ENCODE measurements around the gene GPR160. TPM values are rescaled to one million over a fixed set of nuclear protein-coding genes. Genes with fewer than 3 reads are reported as not detected.

GPR160 gene
- total RNA-seq, 3 donors from 2014 or later (not counting 1 experiment from before 2014, with no cell fraction given), result 1.8 to 5.5 (median 3.8) TPM

DNA sequence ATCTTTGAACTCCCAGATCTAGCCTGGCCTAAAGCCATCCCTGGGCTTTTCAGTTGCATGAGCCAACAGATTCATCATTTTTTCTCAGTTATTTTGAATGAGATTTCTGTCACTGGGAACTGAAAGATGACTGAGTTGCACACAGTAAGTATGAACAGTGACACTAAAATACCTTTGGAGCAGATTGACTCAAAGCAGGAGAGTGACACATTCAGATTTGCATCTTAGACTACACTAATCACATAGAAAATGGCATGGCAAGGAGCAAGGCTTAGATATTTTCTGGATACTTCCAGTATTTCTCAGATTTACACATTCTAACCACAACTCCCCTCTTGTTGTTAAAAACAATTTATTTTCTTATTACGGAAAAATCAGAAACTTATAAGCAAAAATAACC, 38.4 kb upstream of the GPR160 start:
- no peak for ATAC-seq
- Histone ChIP-seq H3K4me3 (ENCODE audit: low read length) (no peak overlapping the region), H3K36me3 (ENCODE audit: control insufficient read depth, insufficient read depth, low read length) (peaks cover 14% of the 10 kb centered on the region), H3K27me3 (ENCODE audit: control insufficient read depth, insufficient read depth, low read length) (no peaks in the 10 kb centered on the region), H3K27ac (ENCODE audit: low read length) (no peak overlapping the region), H3K9me3 (ENCODE audit: control insufficient read depth, insufficient read depth, low read length) (no peaks in the 10 kb centered on the region), H3K4me1 (ENCODE audit: control insufficient read depth, insufficient read depth, low read length) (no peaks in the 10 kb centered on the region)
- H3K4me3 Mint-ChIP-seq, result no peak overlapping the region
- WGBS (ENCODE audit: insufficient coverage), result no CpG with 5 or more reads among the region's 1 CpG
- intact Hi-C loops (cut with micrococcal nuclease), result no loop called here
- TF ChIP-seq, protein P1, sequence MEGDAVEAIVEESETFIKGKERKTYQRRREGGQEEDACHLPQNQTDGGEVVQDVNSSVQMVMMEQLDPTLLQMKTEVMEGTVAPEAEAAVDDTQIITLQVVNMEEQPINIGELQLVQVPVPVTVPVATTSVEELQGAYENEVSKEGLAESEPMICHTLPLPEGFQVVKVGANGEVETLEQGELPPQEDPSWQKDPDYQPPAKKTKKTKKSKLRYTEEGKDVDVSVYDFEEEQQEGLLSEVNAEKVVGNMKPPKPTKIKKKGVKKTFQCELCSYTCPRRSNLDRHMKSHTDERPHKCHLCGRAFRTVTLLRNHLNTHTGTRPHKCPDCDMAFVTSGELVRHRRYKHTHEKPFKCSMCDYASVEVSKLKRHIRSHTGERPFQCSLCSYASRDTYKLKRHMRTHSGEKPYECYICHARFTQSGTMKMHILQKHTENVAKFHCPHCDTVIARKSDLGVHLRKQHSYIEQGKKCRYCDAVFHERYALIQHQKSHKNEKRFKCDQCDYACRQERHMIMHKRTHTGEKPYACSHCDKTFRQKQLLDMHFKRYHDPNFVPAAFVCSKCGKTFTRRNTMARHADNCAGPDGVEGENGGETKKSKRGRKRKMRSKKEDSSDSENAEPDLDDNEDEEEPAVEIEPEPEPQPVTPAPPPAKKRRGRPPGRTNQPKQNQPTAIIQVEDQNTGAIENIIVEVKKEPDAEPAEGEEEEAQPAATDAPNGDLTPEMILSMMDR (IDR thresholded peaks at IDR 0.05), result no peak
- peaks cover 5% of the 10 kb centered on the region for H3K36me3 Mint-ChIP-seq
- no peak overlapping the region for H3K27ac Mint-ChIP-seq
- no peaks in the 10 kb centered on the region for H3K9me3 Mint-ChIP-seq
- no peak for DNase-seq
- peaks cover 4 to 5% of the 10 kb centered on the region in 2 donors for H3K4me1 Mint-ChIP-seq
- H3K27me3 Mint-ChIP-seq (ENCODE audit: low read depth in 2 of 2), result no peaks in the 10 kb centered on the region

GRCh38 chr3:170000051-170000450, 37.7 kb upstream of the GPR160 start:
- no peaks in the 10 kb centered on the region for H3K9me3 Mint-ChIP-seq
- H3K4me3 Mint-ChIP-seq, result no peak overlapping the region
- H3K4me1 ChIP-seq (ENCODE audit: control insufficient read depth, insufficient read depth, low read length), result no peaks in the 10 kb centered on the region
- TF ChIP-seq, protein P1 (IDR thresholded peaks at IDR 0.05), result no peak
- no peaks in the 10 kb centered on the region for H3K27me3 ChIP-seq (ENCODE audit: control insufficient read depth, insufficient read depth, low read length)
- intact Hi-C loops (cut with micrococcal nuclease), result no loop called here
- H3K4me3 ChIP-seq (ENCODE audit: low read length), result no peak overlapping the region
- peaks cover 10% of the 10 kb centered on the region for H3K36me3 ChIP-seq (ENCODE audit: control insufficient read depth, insufficient read depth, low read length)
- no peak overlapping the region for H3K27ac Mint-ChIP-seq
- peaks cover 5% of the 10 kb centered on the region for H3K36me3 Mint-ChIP-seq
- H3K9me3 ChIP-seq (ENCODE audit: control insufficient read depth, insufficient read depth, low read length), result no peaks in the 10 kb centered on the region
- no peak overlapping the region for H3K27ac ChIP-seq (ENCODE audit: low read length)
- 98% methylated on average over 2 of the region's 2 CpGs for WGBS (ENCODE audit: insufficient coverage)
- peaks cover 4 to 5% of the 10 kb centered on the region in 2 donors for H3K4me1 Mint-ChIP-seq
- H3K27me3 Mint-ChIP-seq (ENCODE audit: low read depth in 2 of 2), result no peaks in the 10 kb centered on the region
- DNase-seq, result no peak
- ATAC-seq, result no peak

DNA sequence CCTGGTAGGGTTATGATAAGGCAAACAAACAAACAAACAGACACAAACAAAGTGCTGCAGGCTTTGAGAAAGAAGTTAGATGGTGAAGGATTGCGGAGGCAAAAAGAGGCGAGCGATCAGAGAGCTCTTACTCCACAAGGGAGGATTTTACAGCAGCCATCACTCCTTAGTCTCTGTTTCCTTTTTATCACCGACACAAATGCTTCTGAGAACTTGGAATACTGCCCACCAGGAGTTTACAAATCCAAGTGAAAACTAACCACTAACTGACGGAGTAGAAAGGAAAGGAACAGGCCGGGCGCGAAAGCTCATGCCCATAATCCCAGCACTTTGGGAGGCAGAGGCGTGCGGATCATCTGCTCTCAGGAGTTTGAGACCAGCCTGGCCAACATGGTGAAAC, 35.6 kb upstream of the GPR160 start:
- no peaks in the 10 kb centered on the region for H3K4me1 ChIP-seq (ENCODE audit: control insufficient read depth, insufficient read depth, low read length)
- H3K9me3 ChIP-seq (ENCODE audit: control insufficient read depth, insufficient read depth, low read length), result no peaks in the 10 kb centered on the region
- H3K27me3 ChIP-seq (ENCODE audit: control insufficient read depth, insufficient read depth, low read length), result no peaks in the 10 kb centered on the region
- DNase-seq, result no peak
- TF ChIP-seq, protein P1 (IDR thresholded peaks at IDR 0.05), result no peak
- H3K36me3 ChIP-seq (ENCODE audit: control insufficient read depth, insufficient read depth, low read length), result no peaks in the 10 kb centered on the region
- no peaks in the 10 kb centered on the region for H3K27me3 Mint-ChIP-seq (ENCODE audit: low read depth in 2 of 2)
- H3K27ac Mint-ChIP-seq, result no peak overlapping the region
- WGBS (ENCODE audit: insufficient coverage), result 91% methylated on average over 10 of the region's 10 CpGs
- peaks cover 12 to 13% of the 10 kb centered on the region in 2 donors for H3K4me1 Mint-ChIP-seq
- no peaks in the 10 kb centered on the region for H3K9me3 Mint-ChIP-seq
- H3K4me3 ChIP-seq (ENCODE audit: low read length), result no peak overlapping the region
- H3K4me3 Mint-ChIP-seq, result no peak overlapping the region
- H3K36me3 Mint-ChIP-seq, result no peaks in the 10 kb centered on the region
- ATAC-seq, result no peak
- intact Hi-C loops (cut with micrococcal nuclease), result no loop called here
- no peak overlapping the region for H3K27ac ChIP-seq (ENCODE audit: low read length)

DNA sequence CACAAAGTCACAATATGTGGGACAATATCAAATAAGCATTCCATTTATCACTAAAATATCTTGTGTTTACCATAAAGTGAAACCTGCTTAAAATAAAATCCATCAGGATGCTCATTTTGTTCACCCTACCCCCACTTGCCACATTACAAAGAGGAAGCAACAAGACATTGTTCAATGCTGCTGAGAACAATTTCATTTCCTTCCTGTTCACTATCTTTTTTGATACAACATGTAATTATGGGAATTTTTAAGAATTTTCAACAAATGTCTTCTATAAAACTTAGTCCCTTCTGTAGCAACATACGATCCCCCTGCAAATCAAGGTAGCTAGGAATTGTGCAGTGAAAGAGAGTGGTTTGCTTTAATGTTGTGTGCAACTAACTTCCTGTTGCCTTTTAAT, 34.9 kb upstream of the GPR160 start:
- no peak overlapping the region for H3K27ac Mint-ChIP-seq
- DNase-seq, result peak in 1 of 2 donors; percentile 9
- H3K4me1 Mint-ChIP-seq, result peaks cover 13 to 17% of the 10 kb centered on the region in 2 donors
- H3K36me3 Mint-ChIP-seq, result no peaks in the 10 kb centered on the region
- Histone ChIP-seq H3K27me3 (ENCODE audit: control insufficient read depth, insufficient read depth, low read length) (no peaks in the 10 kb centered on the region), H3K9me3 (ENCODE audit: control insufficient read depth, insufficient read depth, low read length) (no peaks in the 10 kb centered on the region), H3K27ac (ENCODE audit: low read length) (no peak overlapping the region), H3K36me3 (ENCODE audit: control insufficient read depth, insufficient read depth, low read length) (no peaks in the 10 kb centered on the region), H3K4me3 (ENCODE audit: low read length) (no peak overlapping the region), H3K4me1 (ENCODE audit: control insufficient read depth, insufficient read depth, low read length) (no peaks in the 10 kb centered on the region)
- no peaks in the 10 kb centered on the region for H3K27me3 Mint-ChIP-seq (ENCODE audit: low read depth in 2 of 2)
- no peak for ATAC-seq
- H3K9me3 Mint-ChIP-seq, result no peaks in the 10 kb centered on the region
- TF ChIP-seq, protein P1 (IDR thresholded peaks at IDR 0.05), result no peak
- H3K4me3 Mint-ChIP-seq, result no peak overlapping the region
- intact Hi-C loops (cut with micrococcal nuclease), result no loop called here
- no CpG with 5 or more reads among the region's 1 CpG for WGBS (ENCODE audit: insufficient coverage)

Data from natural killer cell (primary cell).